Stimulated activated naive B cell treated with anti-CD40 and anti-IgM and Interleukin-4, amounts not matched to agents 10 μg/mL and 1 μg/mL and 100 μg/mL, for 72 hours (primary cell): ENCODE data around the gene CHST5.
"Not testable (repeated sequence)": the region's sequence is repeated elsewhere in the genome, so short reads cannot be mapped to it uniquely, and the experiment has no call there.

Source experiments
- ATAC-seq, 2 donors: fragments of 150-1000 bp; cut with Tn5 transposase; replicated peaks; 2 replicates each; pipeline ENCODE4 v1.10.0; 2021; ENCODE audit warnings: moderate library complexity in 1 of 2
- DNase-seq: peaks from one replicate; pipeline ENCODE4 v3.0.0; 2021
- H3K27ac Mint-ChIP-seq: one replicate; pipeline ENCODE4 v1.8.0; 2022; ENCODE audit warnings: mild to moderate bottlenecking, mixed read lengths
- H3K27me3 Mint-ChIP-seq, 2 donors: one replicate each; pipeline ENCODE4 v1.8.0; 2022; ENCODE audit warnings: mixed read lengths in 2 of 2
- H3K36me3 Mint-ChIP-seq, 2 donors: one replicate each; pipeline ENCODE4 v1.8.0; 2022; ENCODE audit warnings: mixed read lengths in 2 of 2, mild to moderate bottlenecking in 1 of 2
- H3K4me1 Mint-ChIP-seq, 2 donors: one replicate each; pipeline ENCODE4 v1.8.0; 2022; ENCODE audit warnings: mixed read lengths in 2 of 2, mild to moderate bottlenecking in 1 of 2
- H3K4me3 Mint-ChIP-seq, 2 donors: one replicate each; pipeline ENCODE4 v1.8.0; 2022; ENCODE audit warnings: mild to moderate bottlenecking in 2 of 2, mixed read lengths in 2 of 2, moderate library complexity in 1 of 2
- H3K9me3 Mint-ChIP-seq, 2 donors: one replicate each; pipeline ENCODE4 v1.8.0; 2022; ENCODE audit warnings: mixed read lengths in 2 of 2, mild to moderate bottlenecking in 1 of 2

CHST5 gene

GRCh38 chr16:75565640-75566039, 29.7 kb upstream of the CHST5 start:
- H3K9me3 Mint-ChIP-seq = no peaks in the 10 kb centered on the region
- peaks cover 22 to 49% of the 10 kb centered on the region in 2 donors for H3K4me1 Mint-ChIP-seq
- H3K27me3 Mint-ChIP-seq = peaks cover 0 to 5% of the 10 kb centered on the region in 2 donors
- no peak for ATAC-seq
- peaks cover 12 to 22% of the 10 kb centered on the region in 2 donors for H3K36me3 Mint-ChIP-seq
- H3K4me3 Mint-ChIP-seq = peak overlapping the region; percentile 93 to 99
- peak overlapping the region; percentile 98 for H3K27ac Mint-ChIP-seq
- DNase-seq = no peak

DNA sequence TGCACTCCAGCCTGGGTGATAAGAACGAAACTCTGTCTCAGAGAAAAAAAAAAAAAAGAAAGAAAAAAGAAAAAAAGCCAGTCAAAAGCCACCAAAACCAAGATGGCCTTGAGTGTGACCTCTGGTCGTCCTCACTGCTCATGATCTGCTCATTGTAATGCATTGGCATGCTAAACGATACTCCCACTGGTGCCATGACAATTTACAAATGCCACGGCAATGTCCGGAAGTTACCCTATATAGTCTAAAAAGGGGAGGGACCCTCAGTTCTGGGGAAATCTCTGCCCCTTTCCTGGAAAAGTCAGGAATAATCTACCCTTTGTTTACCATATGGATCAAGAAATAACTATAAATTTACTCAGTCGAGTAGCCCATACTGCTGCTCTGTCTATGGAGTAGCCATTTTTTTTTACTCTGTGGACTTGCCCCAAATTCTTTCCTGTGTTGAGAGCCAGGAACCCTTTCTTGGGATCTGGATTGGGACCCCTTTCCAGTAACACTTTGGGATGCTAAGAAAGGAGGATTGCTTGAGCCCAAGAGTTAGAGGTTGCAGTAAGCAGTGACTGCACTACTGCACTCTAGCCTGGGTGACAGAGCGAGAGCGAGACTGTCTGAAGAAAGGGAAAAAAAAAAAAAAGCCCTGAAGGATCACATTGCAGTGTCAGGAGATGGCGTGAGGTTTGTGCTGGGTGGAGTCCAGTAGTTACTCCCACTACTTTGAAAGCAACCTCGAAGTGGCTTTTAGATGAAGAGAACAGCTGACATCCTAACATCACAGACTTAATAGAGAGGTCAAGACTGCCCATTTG, 23.9 kb upstream of the CHST5 start:
- no peak for DNase-seq
- Mint-ChIP-seq H3K4me3 (no peak overlapping the region), H3K27ac (no peak overlapping the region), H3K36me3 (no peaks in the 10 kb centered on the region), H3K9me3 (no peaks in the 10 kb centered on the region), H3K4me1 (peaks cover 6 to 17% of the 10 kb centered on the region in 2 donors), H3K27me3 (peaks cover 7 to 12% of the 10 kb centered on the region in 2 donors)
- ATAC-seq = no peak

DNA sequence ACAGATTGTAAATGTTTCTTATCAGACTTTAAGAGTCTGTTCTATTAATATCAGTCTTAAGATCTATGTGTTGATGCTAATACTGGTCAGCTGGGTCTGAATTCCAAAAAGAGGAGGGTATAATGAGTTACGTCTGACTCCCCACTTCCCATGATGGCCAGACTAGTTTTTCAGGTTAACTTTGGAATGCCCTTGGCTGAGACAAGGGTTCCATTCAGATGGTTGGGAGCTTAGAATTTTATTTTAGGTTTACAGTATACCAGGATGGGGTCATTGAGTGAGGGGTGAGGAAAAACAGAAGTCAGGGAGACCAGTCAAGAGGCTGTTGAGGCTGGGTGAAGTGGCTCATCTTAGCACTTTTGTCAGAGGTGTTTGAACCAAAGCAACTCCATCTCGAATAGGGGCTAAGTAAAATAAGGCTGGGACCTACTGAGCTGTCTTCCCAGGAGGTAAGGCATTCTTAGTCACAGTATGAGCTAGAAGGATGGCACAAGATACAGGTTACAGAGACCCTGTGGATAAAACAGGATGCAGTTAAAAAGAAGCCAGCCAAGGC, 23.0 kb upstream of the CHST5 start:
- no peak for DNase-seq

DNA sequence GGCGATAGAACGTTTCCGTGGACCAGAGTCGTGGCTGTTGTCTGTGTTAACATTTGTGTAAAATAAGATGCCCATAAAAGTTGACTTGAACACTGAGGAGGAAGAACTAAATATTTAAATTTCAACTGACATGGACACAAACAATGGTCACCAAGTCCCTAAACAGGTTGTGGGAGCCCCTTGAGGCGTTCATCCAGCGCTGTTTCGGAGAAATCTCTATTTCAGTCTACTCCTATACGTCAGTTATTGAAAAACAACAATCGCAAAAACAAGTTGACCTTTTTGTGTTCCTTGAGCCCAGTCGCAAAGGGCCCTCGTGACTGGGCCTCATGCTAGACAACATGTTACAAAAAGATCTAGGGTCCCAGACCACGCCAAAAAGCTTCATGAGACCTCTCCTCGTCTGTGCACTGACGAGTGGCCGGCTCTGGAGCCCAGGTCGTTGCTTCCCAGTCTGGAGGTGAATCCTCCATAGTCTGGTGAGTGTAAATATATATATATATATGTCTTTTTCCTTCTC, 20.6 kb upstream of the CHST5 start:
- Mint-ChIP-seq H3K27ac (peak overlapping the region; percentile 97), H3K27me3 (peaks cover 14 to 15% of the 10 kb centered on the region in 2 donors), H3K36me3 (peaks cover 0 to 11% of the 10 kb centered on the region in 2 donors), H3K4me3 (peak overlapping the region; percentile 93 to 100), H3K9me3 (no peaks in the 10 kb centered on the region), H3K4me1 (peaks cover 6 to 11% of the 10 kb centered on the region in 2 donors)
- no peak for DNase-seq
- ATAC-seq = no peak

More for the DNA sequence above, 23.0 kb upstream of the CHST5 start:
- Mint-ChIP-seq H3K27me3 (peaks cover 7 to 12% of the 10 kb centered on the region in 2 donors), H3K4me3 (no peak overlapping the region), H3K36me3 (peaks cover 0 to 1% of the 10 kb centered on the region in 2 donors), H3K27ac (no peak overlapping the region), H3K4me1 (peaks cover 6 to 11% of the 10 kb centered on the region in 2 donors), H3K9me3 (no peaks in the 10 kb centered on the region)
- ATAC-seq = no peak

DNA sequence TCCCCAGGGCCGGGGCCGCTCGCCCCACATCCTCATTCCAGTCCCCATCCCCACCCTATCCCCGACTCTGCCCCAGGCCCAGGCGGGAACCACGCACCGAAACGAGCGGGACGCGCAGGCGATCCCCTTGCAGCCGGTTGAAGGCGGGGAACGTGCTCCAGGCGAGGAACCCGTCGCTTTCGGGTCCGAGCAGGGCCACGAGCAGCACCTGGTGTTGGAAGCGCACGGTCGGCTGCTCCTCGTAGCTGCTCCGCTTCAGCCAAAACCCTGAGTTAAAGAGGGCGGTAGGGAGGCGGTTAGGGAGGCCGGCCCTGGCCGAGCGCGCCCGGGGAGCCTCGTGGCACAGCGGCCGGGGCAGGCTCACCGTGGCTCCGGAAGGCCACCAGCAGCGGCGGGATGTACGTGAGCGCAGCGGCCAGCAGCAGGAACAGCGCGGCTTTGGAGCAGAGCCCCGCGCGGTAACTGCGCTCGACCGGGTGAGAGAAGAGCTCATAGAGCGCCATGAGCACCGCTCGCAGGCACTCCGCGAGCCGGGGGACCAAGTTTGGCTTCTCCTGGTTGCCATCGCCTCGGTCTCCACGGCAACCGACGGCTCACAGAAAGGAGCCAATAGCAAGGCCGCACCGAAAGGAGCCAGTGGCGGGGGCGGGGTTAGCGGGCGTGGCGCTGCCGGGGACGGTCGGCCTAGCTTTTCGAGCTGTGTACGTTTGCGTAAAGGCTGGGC, 20.0 kb upstream of the CHST5 start, which contains the start of gene TMEM231:
TSS of gene TMEM231 (minus strand) at position 546 of the 724 bp plus-strand sequence. CDS start at position 503, 43 bp downstream.
- DNase-seq (peak; percentile 92), ATAC-seq (peak; percentile 94 to 96)
- peaks cover 0 to 11% of the 10 kb centered on the region in 2 donors for H3K36me3 Mint-ChIP-seq
- peaks cover 14 to 15% of the 10 kb centered on the region in 2 donors for H3K27me3 Mint-ChIP-seq
- peaks cover 6 to 11% of the 10 kb centered on the region in 2 donors for H3K4me1 Mint-ChIP-seq
- H3K9me3 Mint-ChIP-seq = no peaks in the 10 kb centered on the region
- peak within 1 kb of the TSS; percentile 97 for H3K27ac Mint-ChIP-seq
- peak within 1 kb of the TSS; percentile 93 to 100 for H3K4me3 Mint-ChIP-seq

DNA sequence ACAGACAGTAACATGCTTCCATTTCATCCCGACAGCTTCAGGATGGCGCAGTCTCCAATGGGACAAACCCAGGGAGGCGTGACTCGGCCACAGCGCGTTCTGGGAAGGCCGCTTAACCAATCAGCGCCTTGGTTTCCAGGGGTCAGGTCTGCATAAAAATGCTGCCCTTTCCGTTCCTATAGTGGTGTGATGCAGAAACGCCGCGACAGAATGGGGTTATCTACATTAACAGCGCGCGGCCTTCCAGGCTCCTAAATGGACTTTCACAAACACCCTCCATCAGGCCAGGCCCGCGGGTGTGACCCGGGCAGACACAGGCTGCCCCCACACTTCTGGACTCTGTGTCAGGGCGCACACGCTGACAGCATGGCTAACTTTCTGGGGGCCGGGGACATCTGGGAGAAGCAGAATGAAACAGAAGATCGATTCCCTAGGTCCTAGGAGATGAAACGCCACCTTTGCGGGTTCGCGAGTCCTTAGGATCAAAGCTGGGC, 19.4 kb upstream of the CHST5 start:
- DNase-seq (peak; percentile 44), ATAC-seq (peak; percentile 42 to 56)
- Mint-ChIP-seq H3K27ac (peak overlapping the region; percentile 97), H3K36me3 (peaks cover 0 to 11% of the 10 kb centered on the region in 2 donors), H3K27me3 (peaks cover 14 to 15% of the 10 kb centered on the region in 2 donors), H3K9me3 (no peaks in the 10 kb centered on the region), H3K4me1 (peaks cover 9 to 14% of the 10 kb centered on the region in 2 donors), H3K4me3 (peak overlapping the region; percentile 93 to 100)

GRCh38 chr16:75552951-75553350, 17.0 kb upstream of the CHST5 start:
- Mint-ChIP-seq H3K27ac (no peak overlapping the region), H3K4me1 (peaks cover 15 to 22% of the 10 kb centered on the region in 2 donors), H3K36me3 (peaks cover 0 to 11% of the 10 kb centered on the region in 2 donors), H3K4me3 (no peak overlapping the region), H3K9me3 (no peaks in the 10 kb centered on the region), H3K27me3 (peaks cover 7 to 8% of the 10 kb centered on the region in 2 donors)
- ATAC-seq (no peak), DNase-seq (no peak)

GRCh38 chr16:75550211-75550662, 14.3 kb upstream of the CHST5 start:
- peaks cover 0 to 11% of the 10 kb centered on the region in 2 donors for H3K36me3 Mint-ChIP-seq
- DNase-seq (peak; percentile 56), ATAC-seq (peak; percentile 82 to 91)
- H3K27ac Mint-ChIP-seq = no peak overlapping the region
- no peaks in the 10 kb centered on the region for H3K9me3 Mint-ChIP-seq
- H3K27me3 Mint-ChIP-seq = peaks cover 7 to 8% of the 10 kb centered on the region in 2 donors
- no peak overlapping the region for H3K4me3 Mint-ChIP-seq
- peaks cover 9 to 13% of the 10 kb centered on the region in 2 donors for H3K4me1 Mint-ChIP-seq

GRCh38 chr16:75548456-75548855, 12.5 kb upstream of the CHST5 start:
- not testable (repeated sequence) for H3K4me3 Mint-ChIP-seq, H3K27ac Mint-ChIP-seq, ATAC-seq, DNase-seq, H3K27me3 Mint-ChIP-seq, H3K9me3 Mint-ChIP-seq
- Mint-ChIP-seq H3K4me1 (peaks cover 9 to 11% of the 10 kb centered on the region in 2 donors), H3K36me3 (peaks cover 6 to 17% of the 10 kb centered on the region in 2 donors)

DNA sequence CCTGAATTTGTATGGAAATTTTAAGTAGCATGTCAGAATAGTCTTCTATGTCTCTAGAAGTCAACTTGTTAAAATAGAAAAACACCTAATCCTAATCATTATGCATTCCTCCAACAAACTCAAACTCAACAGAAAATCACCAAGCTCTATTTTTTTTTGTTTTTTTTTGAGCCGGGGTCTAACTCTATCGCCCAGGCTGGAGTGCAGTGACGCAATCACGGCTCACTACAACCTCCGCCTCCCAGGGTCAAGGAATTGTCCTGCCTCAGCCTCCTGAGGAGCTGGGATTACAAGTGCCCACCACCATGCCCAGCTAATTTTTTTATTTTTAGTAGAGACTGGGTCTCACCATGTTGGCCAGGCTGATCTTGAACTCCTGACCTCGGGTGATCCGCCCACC, 10.4 kb upstream of the CHST5 start:
- Mint-ChIP-seq H3K9me3 (no peaks in the 10 kb centered on the region), H3K4me3 (no peak overlapping the region)

GRCh38 chr16:75545879-75546278, 10.0 kb upstream of the CHST5 start:
- ATAC-seq = not testable (repeated sequence)
- H3K4me1 Mint-ChIP-seq = peaks cover 9 to 11% of the 10 kb centered on the region in 2 donors

More for the DNA sequence above, 10.4 kb upstream of the CHST5 start:
- no peaks in the 10 kb centered on the region for H3K27me3 Mint-ChIP-seq
- DNase-seq (no peak), ATAC-seq (no peak)
- H3K4me1 Mint-ChIP-seq = peaks cover 9 to 11% of the 10 kb centered on the region in 2 donors
- H3K27ac Mint-ChIP-seq = no peak overlapping the region
- peaks cover 7 to 22% of the 10 kb centered on the region in 2 donors for H3K36me3 Mint-ChIP-seq

DNA sequence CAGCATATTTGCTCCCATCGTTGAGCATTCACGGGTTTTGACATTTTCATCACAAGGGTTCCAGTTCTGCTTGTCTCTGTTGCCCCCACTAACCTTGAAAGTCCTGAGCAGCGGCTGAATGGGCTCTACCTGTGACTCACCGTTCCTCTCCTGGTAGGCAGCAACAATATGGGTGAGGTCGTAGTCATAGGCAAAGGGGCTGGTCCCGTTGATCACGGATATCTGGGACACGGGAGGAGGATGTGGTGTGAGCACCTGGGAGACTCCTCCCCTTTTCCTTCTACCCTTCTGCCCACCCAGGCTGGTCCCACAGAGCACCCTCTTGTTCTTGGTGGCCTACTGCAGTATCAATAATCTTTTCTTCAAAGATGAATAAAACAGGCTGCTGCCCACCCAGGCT, 6.6 kb upstream of the CHST5 start:
- ATAC-seq, H3K4me3 Mint-ChIP-seq, DNase-seq, H3K4me1 Mint-ChIP-seq, H3K27ac Mint-ChIP-seq, H3K27me3 Mint-ChIP-seq, H3K9me3 Mint-ChIP-seq: not testable (repeated sequence)
- H3K36me3 Mint-ChIP-seq = peaks cover 8 to 27% of the 10 kb centered on the region in 2 donors

More at GRCh38 chr16:75545879-75546278, 10.0 kb upstream of the CHST5 start:
- H3K27me3 Mint-ChIP-seq, H3K4me3 Mint-ChIP-seq, DNase-seq, H3K9me3 Mint-ChIP-seq, H3K27ac Mint-ChIP-seq: not testable (repeated sequence)
- H3K36me3 Mint-ChIP-seq = peaks cover 8 to 25% of the 10 kb centered on the region in 2 donors

DNA sequence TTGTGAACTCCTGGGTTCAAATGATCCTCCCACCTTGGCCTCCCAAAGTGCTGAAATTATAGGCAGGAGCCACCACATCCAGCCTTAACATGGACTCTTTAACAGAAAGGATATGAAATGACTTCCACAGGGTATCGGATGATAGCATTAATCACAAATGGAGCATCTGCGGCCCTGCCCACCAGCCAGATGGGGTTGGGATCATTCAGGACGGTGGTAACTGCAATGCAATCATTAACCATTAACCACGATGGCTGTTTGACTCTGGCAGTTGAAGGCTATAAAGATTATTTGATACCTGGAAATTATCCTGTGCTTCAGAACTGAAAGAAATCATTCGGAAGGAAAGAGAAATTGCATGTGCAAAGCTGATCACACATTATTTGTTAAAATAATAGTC, 5.3 kb upstream of the CHST5 start:
- no peak for ATAC-seq
- Mint-ChIP-seq H3K27me3 (no peaks in the 10 kb centered on the region), H3K4me3 (no peak overlapping the region), H3K36me3 (peaks cover 8 to 27% of the 10 kb centered on the region in 2 donors), H3K9me3 (no peaks in the 10 kb centered on the region), H3K4me1 (no peaks in the 10 kb centered on the region), H3K27ac (no peak overlapping the region)
- no peak for DNase-seq
